8988T (cell line): ENCODE data around the gene HM13.
A peak's percentile ranks its signal among the peaks of the same experiment; 100 is the strongest.
"Not testable (repeated sequence)": the region's sequence is repeated elsewhere in the genome, so short reads cannot be mapped to it uniquely, and the experiment has no call there.

Experiments
- DNase-seq: peaks from one replicate; pipeline ENCODE4 v3.0.0; 2011

HM13 gene

DNA sequence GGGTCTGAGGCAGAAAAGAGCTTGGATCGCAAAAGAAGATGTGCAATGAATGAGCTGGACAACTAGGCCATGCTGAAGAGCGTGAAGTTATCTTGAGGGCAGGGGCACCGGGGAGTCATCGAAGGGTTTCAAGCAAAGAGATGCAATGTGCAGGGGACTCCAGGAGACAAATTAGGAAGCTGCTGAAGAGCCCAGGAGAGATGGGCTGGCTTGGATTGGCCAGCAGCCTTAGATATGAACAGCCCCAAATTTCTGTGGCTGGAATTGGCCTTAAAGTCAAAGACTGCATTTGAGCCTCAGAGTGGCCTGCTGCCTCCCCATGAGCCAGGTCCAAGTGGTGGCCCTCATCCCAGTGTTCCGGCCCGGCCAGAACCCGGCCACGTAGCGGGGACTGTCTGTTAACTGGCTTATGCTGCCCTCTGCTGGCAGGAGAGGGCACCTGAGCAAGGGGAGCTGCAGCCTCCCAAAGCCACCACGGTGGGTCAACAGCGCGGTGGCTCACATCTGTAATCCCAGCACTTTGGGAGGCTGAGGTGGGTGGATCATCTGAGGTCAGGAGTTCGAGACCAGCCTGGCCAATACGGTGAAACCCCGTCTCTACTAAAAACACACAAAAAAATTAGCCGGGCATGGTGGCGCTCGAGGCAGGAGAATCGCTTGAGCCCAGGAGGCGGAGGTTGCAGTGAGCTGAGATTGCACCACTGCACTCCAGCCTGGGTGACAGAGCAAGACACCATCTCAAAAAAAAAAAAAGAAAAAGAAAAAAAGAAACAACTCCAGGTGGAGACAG lies 11.2 kb upstream of the HM13 start:
- DNase-seq = peak; percentile 59

DNA sequence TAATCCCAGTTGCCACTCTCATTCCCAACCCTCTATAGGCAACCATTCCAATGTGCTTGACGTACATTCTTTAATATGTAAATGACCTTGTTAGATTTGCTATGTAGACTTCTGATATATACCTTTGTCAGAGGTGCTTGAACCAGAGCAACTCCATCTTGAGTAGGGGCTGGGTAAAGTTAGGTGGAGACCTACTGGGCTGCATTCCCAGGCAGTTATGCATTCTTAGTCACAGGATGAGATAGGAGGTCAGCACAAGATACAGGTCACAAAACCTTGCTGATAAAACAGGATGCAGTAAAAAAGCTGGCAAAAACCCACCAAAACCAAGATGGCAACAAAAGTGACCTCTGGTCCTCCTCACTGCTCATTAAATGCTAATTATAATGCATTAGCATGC lies 8.3 kb upstream of the HM13 start:
- no peak for DNase-seq

- no peak for DNase-seq
These were observed 5.6 kb upstream of the HM13 start for GRCh38 chr20:31508517-31509244.

DNA sequence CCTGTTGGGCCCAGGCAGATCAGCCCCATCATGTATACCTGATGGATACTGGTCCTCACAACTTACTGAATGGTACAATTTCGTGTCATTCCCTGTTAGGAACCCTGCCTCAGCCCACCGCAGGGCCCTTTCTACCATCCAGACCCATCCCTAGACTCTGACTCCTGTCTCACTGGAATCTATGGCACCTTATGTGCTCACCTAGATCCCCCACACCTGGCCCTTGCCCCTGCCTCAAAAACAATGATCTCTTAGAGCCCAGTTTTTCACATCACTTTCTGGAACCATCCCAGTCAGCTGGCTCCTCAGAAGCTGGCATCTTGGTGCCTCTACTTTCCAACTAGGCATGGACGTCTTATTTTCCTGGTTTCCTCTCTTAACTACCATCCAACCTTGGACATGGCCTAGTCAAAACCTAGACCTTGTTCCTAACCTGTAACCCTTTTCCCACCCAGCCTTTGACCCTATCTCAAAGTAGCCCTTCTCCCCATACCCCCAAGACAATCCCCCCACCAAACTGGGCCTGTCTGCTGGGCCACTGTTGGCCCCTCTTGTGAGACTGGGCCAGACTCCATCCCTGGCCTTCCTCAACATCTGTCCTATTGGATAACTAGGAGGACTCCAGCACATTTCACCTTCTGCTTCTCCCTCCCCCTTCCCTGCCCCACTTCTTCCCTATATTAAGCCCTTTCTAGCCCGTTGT lies 981 bp downstream of the HM13 start:
- DNase-seq = no peak

- DNase-seq = no peak
These were observed 1.5 kb downstream of the HM13 start for GRCh38 chr20:31515775-31516107.

- DNase-seq = no peak
These were observed 1.9 kb downstream of the HM13 start for GRCh38 chr20:31516166-31516565.

DNA sequence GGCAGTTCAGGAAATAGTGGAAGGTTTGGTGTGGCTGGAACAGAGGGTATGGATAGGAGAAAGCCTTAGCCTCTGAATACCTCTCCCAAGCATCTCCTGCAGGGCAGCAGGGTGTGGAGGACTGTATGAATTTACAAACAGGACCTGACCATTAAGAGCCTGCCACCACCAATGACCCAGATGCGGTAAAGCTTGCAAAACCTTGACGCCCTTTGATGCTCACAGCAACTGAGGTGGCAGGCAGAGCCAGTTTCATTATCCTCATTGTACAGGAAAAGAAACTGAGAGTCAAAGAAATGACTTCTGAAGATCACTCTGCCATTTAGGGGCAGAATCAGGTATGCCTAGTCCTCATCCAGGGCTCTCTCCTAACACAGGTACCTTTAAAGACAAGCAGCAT lies 2.4 kb downstream of the HM13 start:
- DNase-seq = no peak

DNA sequence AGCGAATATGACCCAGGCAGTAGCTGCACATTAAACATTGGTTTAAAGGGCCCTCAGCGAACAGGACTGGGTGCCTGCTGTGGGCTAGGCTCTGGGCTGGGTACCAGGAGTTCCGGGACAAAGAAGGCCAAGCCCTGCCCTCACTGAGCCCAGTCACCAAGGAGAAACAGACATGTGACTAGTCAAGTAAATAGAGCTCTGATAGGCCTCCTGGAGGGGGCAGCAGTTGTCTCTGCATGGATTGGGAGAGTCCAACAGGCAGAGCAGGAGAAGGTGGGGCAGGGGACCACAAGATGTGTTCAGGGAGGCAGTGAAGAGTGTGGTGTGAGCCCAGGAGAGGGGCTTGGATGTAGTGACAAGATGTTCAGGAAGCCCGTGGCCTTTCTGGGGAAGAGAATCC lies 3.1 kb downstream of the HM13 start:
- peak; percentile 77 for DNase-seq

GRCh38 chr20:31521267-31521666 lies 7.0 kb downstream of the HM13 start:
- DNase-seq = not testable (repeated sequence)

DNA sequence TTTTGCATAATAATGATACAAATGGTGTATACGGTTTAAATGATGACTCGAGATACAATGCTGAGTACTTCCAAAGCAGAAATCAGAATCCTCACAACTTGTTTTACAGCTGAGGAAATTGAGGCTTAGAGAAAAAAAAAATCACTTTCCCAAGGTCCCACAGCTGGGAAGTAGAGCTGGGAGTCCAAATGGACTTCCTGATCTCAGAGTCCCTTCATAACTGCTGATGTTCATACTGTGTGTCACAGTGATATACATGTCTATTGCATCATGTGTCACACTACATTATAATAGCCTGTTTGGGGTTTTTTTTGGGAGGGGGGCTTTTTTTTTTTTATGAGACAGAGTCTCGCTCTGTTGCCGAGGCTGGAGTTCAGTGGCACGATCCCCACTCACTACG lies 8.5 kb downstream of the HM13 start:
- DNase-seq = no peak

- no peak for DNase-seq
These were observed 9.4 kb downstream of the HM13 start for GRCh38 chr20:31523361-31524283.

- no peak for DNase-seq
These were observed 13.0 kb downstream of the HM13 start for GRCh38 chr20:31527266-31527665.

DNA sequence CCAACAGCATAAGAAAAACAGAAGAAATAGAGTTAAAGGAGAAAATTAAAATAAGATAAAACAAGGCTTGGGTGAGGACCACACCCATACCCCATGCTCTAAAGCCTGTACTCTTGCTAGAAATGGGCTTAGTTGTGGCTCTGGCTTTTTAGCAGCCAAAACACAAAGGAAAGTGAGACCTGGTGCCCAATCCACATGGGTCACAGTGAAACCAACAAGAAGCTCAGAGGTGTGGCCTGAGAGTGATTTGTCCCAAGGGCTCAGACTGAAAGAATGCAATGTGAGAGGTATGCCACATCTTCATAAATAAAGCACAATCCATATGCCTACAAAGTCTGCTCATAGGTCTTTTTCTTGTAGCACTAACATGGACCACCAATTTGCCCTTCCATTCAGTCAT lies 21.1 kb downstream of the HM13 start:
- DNase-seq = no peak

DNA sequence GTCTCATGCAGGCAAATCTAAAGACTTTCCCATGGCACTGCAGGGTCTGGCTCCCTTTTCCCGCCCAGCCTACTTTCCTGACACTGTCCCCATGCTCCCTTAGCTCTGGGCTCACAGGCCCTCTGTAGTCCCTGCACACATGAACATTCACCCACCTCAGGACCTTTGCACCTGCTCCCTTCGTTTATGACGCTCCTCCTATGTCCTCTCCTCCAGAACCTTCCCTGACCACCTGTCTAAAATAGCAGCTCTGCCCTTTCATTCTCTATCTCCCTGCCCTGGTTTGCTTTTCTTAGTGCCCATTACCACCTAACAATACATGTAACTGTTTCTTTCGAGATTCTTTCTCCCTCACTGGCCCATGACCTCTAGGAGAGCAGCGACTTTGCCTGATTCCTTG lies 22.3 kb downstream of the HM13 start:
- DNase-seq = no peak

DNA sequence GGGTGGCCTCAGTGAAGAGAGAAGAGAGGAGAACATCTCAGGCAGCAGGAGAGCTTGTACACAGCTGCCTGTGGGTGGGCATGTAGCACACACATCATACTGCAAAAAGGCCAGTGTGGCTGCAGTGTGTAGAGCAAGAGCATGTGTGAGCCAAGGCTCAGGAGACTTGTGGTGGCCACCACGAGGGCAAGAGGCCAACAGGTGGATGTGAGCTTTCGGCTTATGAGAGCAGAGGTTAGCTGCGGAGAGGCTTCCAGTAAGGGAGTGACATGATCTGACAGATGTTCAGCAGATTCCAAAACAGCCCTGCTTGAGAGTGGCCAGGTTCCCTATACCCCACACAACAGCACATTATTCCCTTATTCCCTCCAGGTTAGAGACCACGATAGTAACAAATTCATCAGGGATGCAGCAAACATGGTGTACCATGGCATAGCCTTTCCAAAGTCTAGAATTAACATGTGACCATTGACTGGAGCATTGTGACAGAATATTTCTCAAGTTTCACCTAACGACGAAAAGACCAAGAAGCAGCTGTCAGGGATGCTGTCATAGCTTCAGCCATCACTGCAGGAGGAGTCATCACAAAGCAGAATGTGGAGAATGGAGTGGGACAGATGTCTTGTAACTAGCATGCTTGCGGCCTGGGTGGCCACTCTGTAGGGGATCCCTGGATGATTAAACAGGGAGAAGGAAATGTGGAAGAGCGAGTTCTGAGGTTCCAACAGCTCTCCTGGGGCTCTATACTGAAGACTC lies 23.1 kb downstream of the HM13 start:
- no peak for DNase-seq

- no peak for DNase-seq
These were observed 23.6 kb downstream of the HM13 start for GRCh38 chr20:31537890-31538289.

GRCh38 chr20:31538326-31538725 lies 24.1 kb downstream of the HM13 start:
- DNase-seq = no peak

GRCh38 chr20:31539636-31540035 lies 25.4 kb downstream of the HM13 start:
- not testable (repeated sequence) for DNase-seq

DNA sequence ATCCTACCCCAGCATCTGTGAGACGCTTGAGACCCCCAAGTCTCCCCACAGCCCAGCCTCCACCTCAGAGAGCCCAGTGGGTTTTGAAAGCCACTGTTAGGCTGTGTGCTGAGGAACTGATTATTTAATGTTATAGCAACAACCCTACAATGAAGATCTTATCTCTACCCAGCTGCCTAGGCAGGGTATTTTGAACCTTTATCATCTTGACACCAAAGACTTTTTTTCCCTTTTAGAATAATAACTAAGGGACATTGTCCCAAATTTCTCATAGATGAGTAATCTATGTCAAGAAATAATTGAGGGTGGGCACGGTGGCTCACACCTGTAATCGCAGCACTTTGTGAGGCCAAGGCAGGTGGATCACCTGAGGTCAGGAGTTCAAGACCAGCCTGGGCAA lies 26.2 kb downstream of the HM13 start:
- DNase-seq = no peak

DNA sequence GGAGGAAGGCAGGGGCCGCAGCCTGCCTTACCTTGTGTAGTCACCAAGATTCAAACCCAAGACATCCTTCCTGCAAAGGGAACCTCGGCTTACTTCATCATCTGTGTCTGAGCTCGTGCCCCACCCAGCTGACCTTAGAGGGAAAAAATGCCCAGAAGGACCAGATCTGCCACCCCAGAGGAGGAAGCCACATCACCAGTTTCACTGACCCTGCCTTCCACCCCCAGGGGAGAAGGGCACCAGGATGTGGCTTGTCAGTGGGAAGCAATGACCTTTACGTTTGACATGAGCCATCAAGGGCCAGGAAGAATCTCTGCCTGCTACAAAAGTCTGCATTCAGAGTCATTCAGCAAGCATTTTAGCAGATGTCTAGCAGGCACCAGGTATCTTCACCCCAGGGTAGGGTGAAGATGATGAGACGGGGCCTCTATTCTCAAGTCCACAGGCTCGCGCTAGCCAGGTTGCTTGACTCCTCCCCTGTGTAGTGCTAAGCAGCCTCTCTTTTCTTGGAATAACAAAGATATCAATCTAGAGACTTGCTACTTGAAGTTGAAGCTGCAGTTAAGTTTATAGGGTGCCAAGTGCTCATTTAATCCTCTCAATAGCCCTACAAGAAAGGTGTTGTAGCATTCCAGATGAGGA lies 28.1 kb downstream of the HM13 start:
- no peak for DNase-seq

- DNase-seq = no peak
These were observed 28.7 kb downstream of the HM13 start for GRCh38 chr20:31542963-31543362.
